ENCODE results near the gene CNTN5. TPM values are rescaled to one million over a fixed set of nuclear protein-coding genes. Genes with fewer than 3 reads are reported as not detected.

Gene CNTN5
- total RNA-seq, 1 experiment from 2014 or later = not detected

DNA sequence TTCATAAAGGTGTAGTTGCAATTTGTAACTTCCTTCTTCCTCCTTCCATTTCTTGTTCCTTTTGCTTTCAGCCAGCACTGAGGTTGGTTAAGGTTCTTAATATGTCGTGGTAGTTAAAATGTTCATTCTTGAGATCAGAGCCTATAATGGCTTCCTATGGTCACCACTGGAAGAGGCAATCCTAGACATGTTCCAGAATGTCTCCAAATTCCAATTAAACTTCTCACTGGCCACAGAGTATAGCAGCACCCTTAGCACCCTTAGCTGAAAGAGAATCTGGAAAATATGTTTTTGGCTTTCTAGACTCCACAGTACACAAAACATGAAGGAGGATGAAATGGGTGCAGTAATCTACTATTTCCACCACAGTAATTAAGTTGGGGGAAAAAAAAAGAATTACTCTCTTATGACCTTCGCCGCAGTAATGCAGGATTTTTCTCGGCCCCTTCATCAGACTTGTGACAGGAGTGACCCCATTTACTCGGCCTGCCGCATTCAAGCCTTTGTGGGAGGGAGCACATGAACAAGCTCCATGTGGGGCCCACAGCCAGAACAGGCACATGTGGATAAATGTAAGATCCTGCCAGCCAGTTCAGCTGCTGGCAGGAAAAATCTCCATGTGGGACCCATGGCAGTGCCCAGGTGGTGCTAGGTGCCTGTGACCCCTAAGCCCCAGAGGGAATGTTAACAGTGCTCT lies 1317.5 kb downstream of the CNTN5 start:
- Histone ChIP-seq H3K27ac (ENCODE audit: low read length) (no peak overlapping the region), H3K79me2 (ENCODE audit: low read length) (no peaks in the 10 kb centered on the region), H3K9me2 (replicated peaks; ENCODE audit: insufficient read depth, low read length) (no peaks in the 10 kb centered on the region), H3K4me2 (ENCODE audit: low read depth, low read length, poor library complexity, severe bottlenecking) (no peak overlapping the region), H3K4me1 (ENCODE audit: low read length) (no peaks in the 10 kb centered on the region), H3K27me3 (ENCODE audit: low read length) (no peaks in the 10 kb centered on the region), H3K4me3 (ENCODE audit: low read length) (no peak overlapping the region), H3K9me3 (ENCODE audit: low read length) (peaks cover 69% of the 10 kb centered on the region), H3K36me3 (ENCODE audit: insufficient read depth, low read length) (no peaks in the 10 kb centered on the region), H4K20me1 (ENCODE audit: insufficient read depth, low read depth, low read length) (no peaks in the 10 kb centered on the region), H2AFZ (ENCODE audit: low read length) (no peak overlapping the region), H3K9ac (ENCODE audit: low read length) (no peak overlapping the region)
- DNase-seq = no peak

DNA sequence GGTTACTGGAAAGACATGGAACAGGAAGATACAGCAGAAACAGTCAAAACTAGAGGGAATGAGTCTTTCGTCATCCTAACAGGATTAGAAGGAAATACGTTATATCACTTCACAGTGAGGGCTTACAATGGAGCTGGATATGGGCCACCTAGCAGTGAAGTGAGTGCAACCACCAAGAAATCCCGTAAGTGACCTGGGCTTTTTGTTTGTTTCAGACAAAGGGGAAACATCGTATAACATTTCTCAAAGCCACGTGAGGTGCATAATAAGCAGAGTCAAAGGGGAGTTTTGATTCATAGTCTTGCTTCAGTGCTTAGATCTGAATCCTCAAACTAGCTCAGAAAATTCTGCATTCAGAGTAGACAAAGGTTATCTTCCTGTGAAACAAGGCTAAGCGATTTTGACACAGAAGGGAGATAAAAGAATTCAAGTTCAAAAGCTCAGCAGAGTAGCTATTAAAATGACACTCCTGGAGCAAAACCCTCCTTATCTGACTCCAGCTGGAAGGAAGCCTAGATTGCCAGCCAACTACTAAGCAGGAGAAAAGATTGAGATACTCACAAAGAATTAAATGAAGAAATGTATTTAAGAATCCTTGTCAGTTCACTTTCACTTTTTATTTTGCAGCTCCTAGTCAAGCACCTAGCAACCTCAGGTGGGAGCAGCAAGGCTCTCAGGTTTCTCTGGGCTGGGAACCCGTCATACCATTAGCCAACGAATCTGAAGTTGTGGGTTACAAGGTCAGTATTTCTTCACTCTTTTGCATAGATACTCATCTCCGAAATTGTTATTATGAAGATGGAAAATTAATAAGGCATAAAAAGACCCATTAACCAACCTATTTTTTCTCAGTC lies 1319.9 kb downstream of the CNTN5 start:
- no peaks in the 10 kb centered on the region for H3K36me3 ChIP-seq (ENCODE audit: insufficient read depth, low read length)
- H3K9ac ChIP-seq (ENCODE audit: low read length) = no peak overlapping the region
- no peaks in the 10 kb centered on the region for H3K79me2 ChIP-seq (ENCODE audit: low read length)
- H3K4me3 ChIP-seq (ENCODE audit: low read length) = no peak overlapping the region
- no peaks in the 10 kb centered on the region for H3K27me3 ChIP-seq (ENCODE audit: low read length)
- H3K4me1 ChIP-seq (ENCODE audit: low read length) = no peaks in the 10 kb centered on the region
- H3K27ac ChIP-seq (ENCODE audit: low read length) = no peak overlapping the region
- no peaks in the 10 kb centered on the region for H4K20me1 ChIP-seq (ENCODE audit: insufficient read depth, low read depth, low read length)
- H3K9me2 ChIP-seq (replicated peaks; ENCODE audit: insufficient read depth, low read length) = no peaks in the 10 kb centered on the region
- H3K9me3 ChIP-seq (ENCODE audit: low read length) = peaks cover 59% of the 10 kb centered on the region
- no peak for DNase-seq
- no peak overlapping the region for H2AFZ ChIP-seq (ENCODE audit: low read length)
- H3K4me2 ChIP-seq (ENCODE audit: low read depth, low read length, poor library complexity, severe bottlenecking) = no peak overlapping the region

DNA sequence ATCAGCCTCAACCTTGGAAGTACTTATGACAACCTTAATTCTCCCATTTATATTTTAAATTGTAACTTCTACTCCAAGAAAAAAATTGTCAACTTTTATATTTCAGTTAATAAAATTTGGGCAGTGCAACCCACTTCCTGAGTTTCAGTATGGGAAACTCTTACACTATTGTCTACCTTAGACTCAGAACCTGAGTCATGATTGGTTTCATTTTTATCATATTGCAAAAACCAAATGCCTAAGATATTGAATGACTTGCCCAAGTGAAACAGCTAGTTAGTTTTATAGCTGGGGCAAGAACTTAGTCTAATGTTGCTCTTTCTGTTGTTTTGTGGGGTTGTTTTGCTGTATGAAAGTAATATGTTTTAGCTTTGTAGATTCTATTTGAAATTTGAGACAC lies 1332.3 kb downstream of the CNTN5 start:
- Histone ChIP-seq H3K79me2 (ENCODE audit: low read length) (no peaks in the 10 kb centered on the region), H4K20me1 (ENCODE audit: insufficient read depth, low read depth, low read length) (no peaks in the 10 kb centered on the region), H3K27me3 (ENCODE audit: low read length) (no peaks in the 10 kb centered on the region), H3K9me3 (ENCODE audit: low read length) (peaks cover 83% of the 10 kb centered on the region), H3K4me2 (ENCODE audit: low read depth, low read length, poor library complexity, severe bottlenecking) (no peak overlapping the region), H3K36me3 (ENCODE audit: insufficient read depth, low read length) (no peaks in the 10 kb centered on the region), H3K9ac (ENCODE audit: low read length) (no peak overlapping the region), H3K4me1 (ENCODE audit: low read length) (no peaks in the 10 kb centered on the region), H3K9me2 (replicated peaks; ENCODE audit: insufficient read depth, low read length) (no peaks in the 10 kb centered on the region; the same call in 1 of the 2 replicates), H3K27ac (ENCODE audit: low read length) (no peak overlapping the region), H2AFZ (ENCODE audit: low read length) (no peak overlapping the region), H3K4me3 (ENCODE audit: low read length) (no peak overlapping the region)
- DNase-seq = no peak

DNA sequence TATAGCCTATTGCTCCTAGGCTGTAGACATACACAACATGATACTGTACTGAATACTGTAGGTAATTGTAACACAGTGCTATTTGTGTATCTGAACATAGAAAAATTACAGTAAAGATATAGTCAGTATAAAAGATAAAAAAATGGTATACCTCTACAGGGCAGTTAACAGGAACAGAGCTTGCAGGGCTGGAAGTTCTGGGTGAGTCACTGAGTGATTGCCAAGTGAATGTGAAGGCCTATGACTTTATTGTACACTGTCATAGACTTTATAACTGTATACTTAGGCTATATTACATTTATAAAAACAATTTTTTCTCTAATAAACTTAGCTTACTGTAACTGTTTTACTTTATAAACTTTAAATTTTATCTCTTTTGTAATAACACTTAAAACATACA lies 1334.0 kb downstream of the CNTN5 start:
- Histone ChIP-seq H3K9me2 (replicated peaks; ENCODE audit: insufficient read depth, low read length) (no peaks in the 10 kb centered on the region; the same call in 1 of the 2 replicates), H3K4me1 (ENCODE audit: low read length) (no peaks in the 10 kb centered on the region), H3K4me3 (ENCODE audit: low read length) (no peak overlapping the region), H3K79me2 (ENCODE audit: low read length) (no peaks in the 10 kb centered on the region), H3K4me2 (ENCODE audit: low read depth, low read length, poor library complexity, severe bottlenecking) (no peak overlapping the region), H3K9me3 (ENCODE audit: low read length) (peaks cover 87% of the 10 kb centered on the region), H3K27me3 (ENCODE audit: low read length) (no peaks in the 10 kb centered on the region), H3K36me3 (ENCODE audit: insufficient read depth, low read length) (no peaks in the 10 kb centered on the region), H4K20me1 (ENCODE audit: insufficient read depth, low read depth, low read length) (no peaks in the 10 kb centered on the region), H2AFZ (ENCODE audit: low read length) (no peak overlapping the region), H3K9ac (ENCODE audit: low read length) (no peak overlapping the region), H3K27ac (ENCODE audit: low read length) (no peak overlapping the region)
- no peak for DNase-seq

DNA sequence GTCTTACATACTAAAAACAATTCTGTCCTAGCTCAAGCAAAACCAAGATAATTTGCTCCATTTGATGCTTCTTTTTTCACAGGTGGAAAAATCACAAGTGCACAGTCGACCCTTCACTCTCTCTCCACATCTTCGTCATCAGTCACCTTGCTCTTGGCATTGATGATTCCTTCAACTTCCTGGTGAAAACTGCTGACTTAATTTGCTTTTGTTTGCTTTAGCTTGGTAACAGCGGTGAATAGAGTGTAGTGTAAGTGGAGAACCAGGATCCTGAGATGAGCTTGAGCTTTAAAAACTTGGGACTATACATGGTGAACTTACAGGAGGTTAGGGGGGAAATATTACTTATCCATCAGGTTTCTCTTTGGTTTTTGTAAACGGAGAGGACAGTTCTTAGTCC lies 1335.3 kb downstream of the CNTN5 start:
- Histone ChIP-seq H3K4me2 (ENCODE audit: low read depth, low read length, poor library complexity, severe bottlenecking) (no peak overlapping the region), H3K9me3 (ENCODE audit: low read length) (peaks cover 87% of the 10 kb centered on the region), H3K4me1 (ENCODE audit: low read length) (no peaks in the 10 kb centered on the region), H3K36me3 (ENCODE audit: insufficient read depth, low read length) (no peaks in the 10 kb centered on the region), H4K20me1 (ENCODE audit: insufficient read depth, low read depth, low read length) (no peaks in the 10 kb centered on the region), H3K9ac (ENCODE audit: low read length) (no peak overlapping the region), H3K9me2 (replicated peaks; ENCODE audit: insufficient read depth, low read length) (no peaks in the 10 kb centered on the region; the same call in 1 of the 2 replicates), H3K4me3 (ENCODE audit: low read length) (no peak overlapping the region), H3K79me2 (ENCODE audit: low read length) (no peaks in the 10 kb centered on the region), H3K27me3 (ENCODE audit: low read length) (no peaks in the 10 kb centered on the region), H3K27ac (ENCODE audit: low read length) (no peak overlapping the region), H2AFZ (ENCODE audit: low read length) (no peak overlapping the region)
- DNase-seq = no peak

DNA sequence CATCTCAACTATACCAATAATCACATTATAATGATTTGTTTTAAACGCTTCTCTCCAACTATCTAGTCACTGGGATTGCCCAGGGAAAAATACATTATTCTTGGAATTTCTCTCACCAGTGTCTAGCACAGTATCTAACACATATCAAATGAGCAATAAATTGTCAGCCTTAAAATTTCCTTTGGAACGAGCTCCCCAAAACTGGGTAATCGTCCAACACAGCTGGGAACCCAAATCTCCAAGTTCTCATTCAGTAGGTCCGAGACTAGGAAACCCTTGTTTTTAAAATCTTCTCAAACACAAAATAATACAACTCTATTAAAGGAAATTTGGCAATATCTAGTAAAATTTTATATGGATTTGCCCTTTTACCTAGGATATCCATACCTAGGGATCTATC lies 1338.5 kb downstream of the CNTN5 start:
- Histone ChIP-seq H4K20me1 (ENCODE audit: insufficient read depth, low read depth, low read length) (no peaks in the 10 kb centered on the region), H3K4me2 (ENCODE audit: low read depth, low read length, poor library complexity, severe bottlenecking) (no peak overlapping the region), H3K36me3 (ENCODE audit: insufficient read depth, low read length) (no peaks in the 10 kb centered on the region), H3K9me3 (ENCODE audit: low read length) (peaks cover 83% of the 10 kb centered on the region), H3K4me3 (ENCODE audit: low read length) (peak overlapping the region; percentile 2; the same call in 1 of the 2 replicates), H3K27ac (ENCODE audit: low read length) (no peak overlapping the region), H3K9ac (ENCODE audit: low read length) (no peak overlapping the region), H2AFZ (ENCODE audit: low read length) (no peak overlapping the region), H3K79me2 (ENCODE audit: low read length) (no peaks in the 10 kb centered on the region), H3K9me2 (replicated peaks; ENCODE audit: insufficient read depth, low read length) (no peaks in the 10 kb centered on the region), H3K27me3 (ENCODE audit: low read length) (no peaks in the 10 kb centered on the region), H3K4me1 (ENCODE audit: low read length) (no peaks in the 10 kb centered on the region)
- no peak for DNase-seq

DNA sequence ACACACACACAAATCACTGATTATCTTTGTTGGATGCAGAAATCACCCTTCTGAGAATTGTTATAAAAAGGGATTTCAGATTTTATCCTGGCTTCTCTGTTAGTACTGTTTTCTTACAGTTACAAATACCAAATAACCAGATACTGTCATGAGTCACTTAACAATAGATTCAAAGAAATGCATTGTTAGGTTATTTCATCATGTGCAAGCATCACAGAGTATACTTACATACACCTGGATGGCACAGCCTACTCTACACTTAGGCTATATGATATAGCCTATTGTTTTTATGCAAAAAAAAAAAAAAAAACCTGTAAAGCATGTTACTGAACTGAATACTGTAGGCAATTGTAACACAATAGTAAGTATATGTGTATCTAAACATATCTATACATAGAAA lies 1347.1 kb downstream of the CNTN5 start:
- Histone ChIP-seq H3K4me1 (ENCODE audit: low read length) (no peaks in the 10 kb centered on the region), H3K79me2 (ENCODE audit: low read length) (no peaks in the 10 kb centered on the region), H3K9me3 (ENCODE audit: low read length) (peaks cover 78% of the 10 kb centered on the region), H3K36me3 (ENCODE audit: insufficient read depth, low read length) (no peaks in the 10 kb centered on the region), H3K27me3 (ENCODE audit: low read length) (no peaks in the 10 kb centered on the region), H3K4me3 (ENCODE audit: low read length) (no peak overlapping the region), H3K9ac (ENCODE audit: low read length) (no peak overlapping the region), H2AFZ (ENCODE audit: low read length) (no peak overlapping the region), H4K20me1 (ENCODE audit: insufficient read depth, low read depth, low read length) (no peaks in the 10 kb centered on the region), H3K9me2 (replicated peaks; ENCODE audit: insufficient read depth, low read length) (no peaks in the 10 kb centered on the region), H3K4me2 (ENCODE audit: low read depth, low read length, poor library complexity, severe bottlenecking) (no peak overlapping the region), H3K27ac (ENCODE audit: low read length) (no peak overlapping the region)
- no peak for DNase-seq

DNA sequence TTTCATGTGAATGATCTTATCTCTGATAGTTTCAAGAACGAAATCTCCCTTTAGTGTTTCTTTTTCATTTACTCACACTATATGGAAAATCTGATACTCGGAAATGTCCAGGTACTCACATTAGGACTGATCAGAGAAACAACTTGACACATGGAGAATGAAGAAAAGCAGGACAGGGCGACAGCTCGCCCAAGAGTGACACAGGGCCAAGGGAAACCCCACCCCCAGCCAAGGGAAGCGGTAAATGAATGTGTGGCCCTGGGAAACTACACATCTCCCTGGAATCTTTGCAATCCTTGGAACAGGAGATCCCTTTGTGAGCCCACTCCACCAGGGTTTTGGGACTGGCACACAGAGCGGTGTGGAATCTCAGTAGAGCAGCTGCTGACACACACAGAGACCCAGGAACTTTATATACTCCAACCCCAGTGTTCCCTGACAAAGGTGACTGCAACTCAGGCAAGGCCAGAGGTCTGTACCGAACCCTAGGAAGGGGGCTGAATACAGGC lies 1362.7 kb downstream of the CNTN5 start:
- Histone ChIP-seq H4K20me1 (ENCODE audit: insufficient read depth, low read depth, low read length) (no peaks in the 10 kb centered on the region), H3K9me3 (ENCODE audit: low read length) (peaks cover 68% of the 10 kb centered on the region), H3K79me2 (ENCODE audit: low read length) (no peaks in the 10 kb centered on the region), H3K27me3 (ENCODE audit: low read length) (no peaks in the 10 kb centered on the region), H3K4me1 (ENCODE audit: low read length) (no peaks in the 10 kb centered on the region), H3K9me2 (replicated peaks; ENCODE audit: insufficient read depth, low read length) (no peaks in the 10 kb centered on the region), H3K9ac (ENCODE audit: low read length) (no peak overlapping the region), H3K4me3 (ENCODE audit: low read length) (no peak overlapping the region), H3K4me2 (ENCODE audit: low read depth, low read length, poor library complexity, severe bottlenecking) (no peak overlapping the region), H3K36me3 (ENCODE audit: insufficient read depth, low read length) (no peaks in the 10 kb centered on the region), H2AFZ (ENCODE audit: low read length) (no peak overlapping the region), H3K27ac (ENCODE audit: low read length) (no peak overlapping the region)
- DNase-seq = no peak
